ENCODE results near the gene AJM1.

DNA sequence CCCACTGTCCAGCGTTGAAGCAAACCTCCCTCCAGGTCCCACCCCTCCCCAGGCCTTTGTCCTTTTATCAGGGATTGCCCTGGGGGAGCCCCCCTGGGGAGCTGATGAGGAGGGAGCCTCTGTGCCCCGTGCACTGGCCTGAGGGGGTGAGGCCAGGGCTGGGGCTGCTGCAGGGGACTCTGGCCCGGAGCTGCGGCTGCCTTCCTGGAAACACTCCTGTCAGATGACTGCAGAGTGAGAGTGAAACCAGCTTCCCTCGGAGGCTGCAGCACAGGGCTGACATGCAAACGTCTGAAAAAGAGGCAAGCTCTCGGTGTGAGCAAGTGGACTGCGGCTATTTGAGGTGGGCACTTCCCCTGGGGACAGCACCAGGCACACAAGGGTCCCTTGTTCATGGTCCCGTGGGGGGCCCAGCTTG lies 39.4 kb downstream of the AJM1 start:
- TF ChIP-seq CTCF (IDR thresholded peaks at IDR 0.05 in 2 of 3, conservative IDR thresholded peaks at IDR 0.05 in 1 of 3; ENCODE audit: borderline replicate concordance in 1 of 3, insufficient read depth in 1 of 3, low read depth in 2 of 3, low read length in 2 of 3) (no peak), SIN3A (IDR thresholded peaks at IDR 0.05; ENCODE audit: low read depth) (no peak), JUND (IDR thresholded peaks at IDR 0.05) (no peak), EZH2 (IDR thresholded peaks at IDR 0.05) (no peak), EZH2phosphoT487 (IDR thresholded peaks at IDR 0.05; ENCODE audit: borderline replicate concordance) (no peak), YY1 (IDR thresholded peaks at IDR 0.05; ENCODE audit: extremely low read depth, insufficient replicate concordance, low read depth, low read length) (no peak)
